Measurements from ENCODE around the gene PRR14.
"Not testable (repeated sequence)": the region's sequence is repeated elsewhere in the genome, so short reads cannot be mapped to it uniquely, and the experiment has no call there.

PRR14 gene

GRCh38 chr16:30678586-30678970 is 27.8 kb downstream of the PRR14 start:
- Histone ChIP-seq H3K4me3 (no peak overlapping the region), H4K20me1 (no peaks in the 10 kb centered on the region), H3K9ac (no peak overlapping the region), H3K4me1 (peaks cover 0 to 26% (median 13%) of the 10 kb centered on the region in 10 experiments; a peak in 12 of 20 replicates), H3K4me2 (no peak overlapping the region; a peak in 1 of 22 replicates), H3K27ac (no peak overlapping the region), H3K27me3 (no peaks in the 10 kb centered on the region), H3K9me3 (replicated peaks in 1 of 11) (peaks cover 0 to 3% (median 0%) of the 10 kb centered on the region in 11 experiments; a peak in 1 of 22 replicates), H3K36me3 (no peaks in the 10 kb centered on the region)
- no peak for TF ChIP-seq Cebpa-rat (IDR thresholded peaks at IDR 0.05)

GRCh38 chr16:30680326-30680725 is 29.6 kb downstream of the PRR14 start:
- Histone ChIP-seq H3K9me3 (replicated peaks in 1 of 11) (peaks cover 0 to 3% (median 0%) of the 10 kb centered on the region in 11 experiments; a peak in 1 of 22 replicates), H3K27me3 (no peaks in the 10 kb centered on the region), H3K4me1 (peaks cover 0 to 26% (median 13%) of the 10 kb centered on the region in 10 experiments; a peak in 12 of 20 replicates), H3K4me3 (no peak overlapping the region), H3K27ac (no peak overlapping the region), H3K9ac (no peak overlapping the region), H3K4me2 (no peak overlapping the region), H3K36me3 (no peaks in the 10 kb centered on the region), H4K20me1 (no peaks in the 10 kb centered on the region)
- no peak for TF ChIP-seq Cebpa-rat (IDR thresholded peaks at IDR 0.05)

- H3K27ac ChIP-seq, result no peak overlapping the region; a peak in 1 of 22 replicates
- H3K9me3 ChIP-seq (replicated peaks in 1 of 11), result no peaks in the 10 kb centered on the region
- H4K20me1 ChIP-seq, result no peaks in the 10 kb centered on the region
- H3K36me3 ChIP-seq, result no peaks in the 10 kb centered on the region
- peak overlapping the region in 2 of 11 experiments; percentile 22 to 45; a peak in 1 of 22 replicates for H3K9ac ChIP-seq
- no peaks in the 10 kb centered on the region for H3K27me3 ChIP-seq
- H3K4me2 ChIP-seq, result peak overlapping the region in 7 of 11 experiments; percentile 1 to 34 (median 8); a peak in 8 of 22 replicates
- peaks cover 0 to 25% (median 16%) of the 10 kb centered on the region in 10 experiments for H3K4me1 ChIP-seq
- H3K4me3 ChIP-seq, result no peak overlapping the region
- no peak for TF ChIP-seq Cebpa-rat (IDR thresholded peaks at IDR 0.05)
These were observed 37.9 kb downstream of the PRR14 start for GRCh38 chr16:30688701-30689100.

GRCh38 chr16:30691907-30692306 is 41.1 kb downstream of the PRR14 start:
- Histone ChIP-seq H3K27ac (no peak overlapping the region), H3K36me3 (no peaks in the 10 kb centered on the region), H3K27me3 (no peaks in the 10 kb centered on the region), H3K4me1 (peaks cover 20 to 47% (median 40%) of the 10 kb centered on the region in 10 experiments), H3K4me3 (no peak overlapping the region), H3K4me2 (no peak overlapping the region), H4K20me1 (no peaks in the 10 kb centered on the region), H3K9me3 (replicated peaks in 1 of 11) (no peaks in the 10 kb centered on the region), H3K9ac (no peak overlapping the region)
- no peak for TF ChIP-seq Cebpa-rat (IDR thresholded peaks at IDR 0.05)

GRCh38 chr16:30692396-30693064 is 41.8 kb downstream of the PRR14 start:
- H3K4me3 ChIP-seq, result no peak overlapping the region
- H3K4me2 ChIP-seq, result peak overlapping the region in 6 of 11 experiments; percentile 0 to 39 (median 24); a peak in 5 of 22 replicates
- H3K36me3 ChIP-seq, result no peaks in the 10 kb centered on the region
- H3K4me1 ChIP-seq, result peaks cover 26 to 54% (median 46%) of the 10 kb centered on the region in 10 experiments
- H3K9ac ChIP-seq, result no peak overlapping the region
- H3K27ac ChIP-seq, result no peak overlapping the region
- no peaks in the 10 kb centered on the region for H3K27me3 ChIP-seq
- no peaks in the 10 kb centered on the region for H4K20me1 ChIP-seq
- no peak for TF ChIP-seq Cebpa-rat (IDR thresholded peaks at IDR 0.05)
- no peaks in the 10 kb centered on the region for H3K9me3 ChIP-seq (replicated peaks in 1 of 11)

- Histone ChIP-seq H3K4me2 (peak overlapping the region; percentile 47 to 78 (median 62)), H3K27me3 (no peaks in the 10 kb centered on the region), H3K4me1 (peaks cover 36 to 56% (median 52%) of the 10 kb centered on the region in 10 experiments), H3K9me3 (replicated peaks in 1 of 11) (no peaks in the 10 kb centered on the region), H3K27ac (peak overlapping the region in 8 of 11 experiments; percentile 14 to 57 (median 44); a peak in 12 of 22 replicates), H3K9ac (peak overlapping the region in 10 of 11 experiments; percentile 2 to 55 (median 33); a peak in 16 of 22 replicates), H3K4me3 (no peak overlapping the region), H4K20me1 (peaks cover 8 to 12% (median 10%) of the 10 kb centered on the region in 11 experiments; a peak in 19 of 22 replicates), H3K36me3 (peaks cover 4 to 8% (median 5%) of the 10 kb centered on the region in 11 experiments; a peak in 18 of 22 replicates)
- TF ChIP-seq Cebpa-rat (IDR thresholded peaks at IDR 0.05), result no peak
These were observed 44.4 kb downstream of the PRR14 start for GRCh38 chr16:30694926-30695693.

GRCh38 chr16:30696646-30697045 is 45.9 kb downstream of the PRR14 start:
- Histone ChIP-seq H4K20me1 (peaks cover 19 to 28% (median 25%) of the 10 kb centered on the region in 11 experiments; a peak in 20 of 22 replicates), H3K4me1 (peaks cover 42 to 65% (median 60%) of the 10 kb centered on the region in 10 experiments), H3K36me3 (peaks cover 19 to 23% (median 20%) of the 10 kb centered on the region in 11 experiments), H3K4me2 (peak overlapping the region in 1 of 11 experiments; percentile 89; a peak in 2 of 22 replicates)
- H3K9ac ChIP-seq; H3K27me3 ChIP-seq; H3K27ac ChIP-seq; H3K9me3 ChIP-seq (replicated peaks in 1 of 11); H3K4me3 ChIP-seq: not testable (repeated sequence)

GRCh38 chr16:30697264-30698138 is 46.7 kb downstream of the PRR14 start:
- peak overlapping the region; percentile 84 to 100 (median 94) for H3K4me2 ChIP-seq
- H3K4me1 ChIP-seq, result peaks cover 42 to 65% (median 59%) of the 10 kb centered on the region in 10 experiments
- peaks cover 25 to 32% (median 27%) of the 10 kb centered on the region in 11 experiments for H3K36me3 ChIP-seq
- H3K27ac ChIP-seq, result peak overlapping the region; percentile 98 to 100 (median 99)
- peaks cover 22 to 34% (median 31%) of the 10 kb centered on the region in 11 experiments; a peak in 20 of 22 replicates for H4K20me1 ChIP-seq
- H3K9ac ChIP-seq, result peak overlapping the region; percentile 97 to 100 (median 99)
- no peaks in the 10 kb centered on the region for H3K9me3 ChIP-seq (replicated peaks in 1 of 11)
- no peak for TF ChIP-seq Cebpa-rat (IDR thresholded peaks at IDR 0.05)
- no peaks in the 10 kb centered on the region for H3K27me3 ChIP-seq
- peak overlapping the region; percentile 84 to 99 (median 90) for H3K4me3 ChIP-seq

Data from BLaER1 treated with 17β-estradiol and CSF1 and Interleukin-3, amounts not matched to agents 10 nM and 100 nM (cell line).